T-cell (primary cell): ENCODE results near the gene PDCL2. TPM values are rescaled to one million over a fixed set of nuclear protein-coding genes. Genes with fewer than 3 reads are reported as not detected.
"Not testable (repeated sequence)": the region's sequence is repeated elsewhere in the genome, so short reads cannot be mapped to it uniquely, and the experiment has no call there.

Experiments used
- ATAC-seq, 4 experiments: fragments of 200-7000 bp in 3 of 4; fragments of 150-1000 bp in 1 of 4; cut with Tn5 transposase; replicated peaks in 1 of 4; 1 replicate in 3 of 4; 2 replicates in 1 of 4; pipeline ENCODE4 v1.10.0; 2021; ENCODE audit warnings: moderate library complexity in 3 of 4, mild to moderate bottlenecking in 2 of 4, moderate number of reproducible peaks in 1 of 4
- CTCF ChIA-PET, 2 donors: fragments of 300-600 bp; sonication (Branson Sonifier 250); formaldehyde crosslinking; loops; one replicate each; lab custom pipeline; 2022; ENCODE audit warnings: antibody characterized with exemption in 2 of 2; lab: Charles Lee
- POLR2A ChIA-PET, 2 donors: fragments of 300-600 bp; sonication (Branson Sonifier 250); formaldehyde crosslinking; loops; one replicate each; lab custom pipeline; 2022; ENCODE audit warnings: antibody characterized with exemption in 2 of 2; lab: Charles Lee
- DNase-seq, 35 experiments: peaks; one replicate each; pipeline versions ENCODE4 v3.0.0 to v3.0.0-alpha.2; 2013 to 2023
- H3K27ac ChIP-seq: one replicate; pipeline ENCODE4 v1.5.1; 2013; ENCODE audit warnings: low read length
- H3K27me3 ChIP-seq, 2 experiments: replicated peaks in 1 of 2; 1 replicate in 1 of 2; 2 replicates in 1 of 2; pipeline versions ENCODE4 v1.6.1 to v1.7.0; 2013; ENCODE audit warnings: low read length in 1 of 2, mixed read lengths in 1 of 2; ENCODE audit not compliant: control insufficient read depth in 2 of 2, insufficient read depth in 2 of 2; ENCODE audit errors: extremely low read depth in 1 of 2
- H3K36me3 ChIP-seq, 2 donors: 1 replicate in 1 of 2; 2 replicates in 1 of 2; pipeline versions ENCODE4 v1.6.1 to v1.7.0; 2013; ENCODE audit warnings: low read length in 1 of 2; ENCODE audit not compliant: control insufficient read depth in 2 of 2, insufficient read depth in 1 of 2; ENCODE audit errors: extremely low read depth in 1 of 2
- H3K4me1 ChIP-seq, 2 experiments: 1 replicate in 1 of 2; 2 replicates in 1 of 2; pipeline versions ENCODE4 v1.6.1 to v1.7.0; 2013; ENCODE audit warnings: low read length in 2 of 2, mixed read lengths in 1 of 2; ENCODE audit not compliant: insufficient read depth in 2 of 2, control insufficient read depth in 1 of 2; ENCODE audit errors: extremely low read depth in 1 of 2
- H3K4me3 ChIP-seq, 2 donors: 1 replicate in 1 of 2; 2 replicates in 1 of 2; pipeline versions ENCODE4 v1.5.1 to v1.7.0; 2013; ENCODE audit warnings: mild to moderate bottlenecking in 2 of 2, low read length in 1 of 2, moderate library complexity in 1 of 2; ENCODE audit not compliant: control insufficient read depth in 1 of 2; ENCODE audit errors: extremely low read depth in 1 of 2
- H3K9me3 ChIP-seq: 2 replicates; pipeline ENCODE4 v1.7.0; 2013
- H3K27ac Mint-ChIP-seq, 2 donors: one replicate each; pipeline ENCODE4 v1.8.0; 2020 to 2021; ENCODE audit warnings: mild to moderate bottlenecking in 2 of 2, mixed read lengths in 2 of 2
- H3K27me3 Mint-ChIP-seq, 2 donors: one replicate each; pipeline ENCODE4 v1.8.0; 2021 to 2022; ENCODE audit warnings: mixed read lengths in 2 of 2
- H3K36me3 Mint-ChIP-seq: one replicate; pipeline ENCODE4 v1.8.0; 2021; ENCODE audit warnings: mixed read lengths
- H3K4me1 Mint-ChIP-seq, 3 donors: one replicate each; pipeline ENCODE4 v1.8.0; 2020 to 2022; ENCODE audit warnings: mixed read lengths in 3 of 3, mild to moderate bottlenecking in 1 of 3
- H3K4me3 Mint-ChIP-seq, 3 donors: one replicate each; pipeline ENCODE4 v1.8.0; 2020 to 2022; ENCODE audit warnings: mild to moderate bottlenecking in 3 of 3, mixed read lengths in 3 of 3, moderate library complexity in 3 of 3
- H3K9me3 Mint-ChIP-seq, 3 donors: one replicate each; pipeline ENCODE4 v1.8.0; 2020 to 2022; ENCODE audit warnings: mixed read lengths in 3 of 3
- WGBS: methylation state at CpG from one replicate; pipeline ENCODE4 v1.1.5; 2013; ENCODE audit warnings: missing lambda C conversion rate; ENCODE audit not compliant: insufficient coverage; 5-methylcytosine and 5-hydroxymethylcytosine counted together
- total RNA-seq, 35 experiments: library from RNA in 6 of 35; stranded (reverse) in 6 of 35; fragments of 120-200 nt in 1 of 35; gene quantifications; one replicate each; pipeline versions ENCODE4 v1.2.1 to v1.2.4 and lab custom pipeline; 2013 to 2026

PDCL2 gene
- total RNA-seq, 5 donors from 2014 or later (not counting 1 experiment from before 2014, with no cell fraction given) = not detected

GRCh38 chr4:55608591-55608990 is 16.5 kb upstream of the PDCL2 start:
- no peaks in the 10 kb centered on the region for H3K4me1 ChIP-seq
- H3K36me3 ChIP-seq = no peaks in the 10 kb centered on the region
- Mint-ChIP-seq H3K4me3 (no peak overlapping the region), H3K4me1 (peaks cover 5 to 7% (median 7%) of the 10 kb centered on the region in 3 donors), H3K9me3 (no peaks in the 10 kb centered on the region), H3K27ac (no peak overlapping the region), H3K36me3 (no peaks in the 10 kb centered on the region), H3K27me3 (peaks cover 7 to 8% of the 10 kb centered on the region in 2 donors)
- no CpG with 5 or more reads among the region's 1 CpG for WGBS
- peaks cover 0 to 4% of the 10 kb centered on the region in 2 experiments for H3K27me3 ChIP-seq
- ChIA-PET POLR2A (no interaction called here), CTCF (interaction anchor here in 1 of 2 donors (0.7 kb wide), 1 partner anchor 58 kb away, joined by 4 read pairs; no protein-coding TSS in a partner anchor)
- no peak overlapping the region for H3K27ac ChIP-seq
- no peak for ATAC-seq
- H3K4me3 ChIP-seq = no peak overlapping the region
- DNase-seq = no peak
- H3K9me3 ChIP-seq = no peaks in the 10 kb centered on the region

GRCh38 chr4:55604996-55605395 is 13.0 kb upstream of the PDCL2 start:
- peaks cover 5 to 7% (median 7%) of the 10 kb centered on the region in 3 donors for H3K4me1 Mint-ChIP-seq
- H3K4me3 Mint-ChIP-seq = no peak overlapping the region
- H3K9me3 ChIP-seq = no peaks in the 10 kb centered on the region
- no peaks in the 10 kb centered on the region for H3K9me3 Mint-ChIP-seq
- H3K4me1 ChIP-seq = no peaks in the 10 kb centered on the region
- no peak overlapping the region for H3K4me3 ChIP-seq
- H3K36me3 Mint-ChIP-seq = no peaks in the 10 kb centered on the region
- no peak for DNase-seq
- peaks cover 0 to 6% of the 10 kb centered on the region in 2 experiments for H3K27me3 ChIP-seq
- no peak overlapping the region for H3K27ac Mint-ChIP-seq
- ATAC-seq = no peak
- no peak overlapping the region for H3K27ac ChIP-seq
- H3K36me3 ChIP-seq = no peaks in the 10 kb centered on the region
- 92% methylated on average over 5 of the region's 7 CpGs for WGBS
- H3K27me3 Mint-ChIP-seq = peaks cover 8% of the 10 kb centered on the region in 2 donors
- ChIA-PET POLR2A (no interaction called here), CTCF (no interaction called here)

GRCh38 chr4:55600640-55601039 is 8.6 kb upstream of the PDCL2 start:
- H3K27ac Mint-ChIP-seq = no peak overlapping the region

GRCh38 chr4:55598641-55599040 is 6.6 kb upstream of the PDCL2 start:
- Mint-ChIP-seq H3K36me3 (no peaks in the 10 kb centered on the region), H3K27me3 (peaks cover 2 to 3% of the 10 kb centered on the region in 2 donors), H3K4me3 (no peak overlapping the region), H3K27ac (no peak overlapping the region), H3K4me1 (no peaks in the 10 kb centered on the region), H3K9me3 (peaks cover 0 to 4% (median 0%) of the 10 kb centered on the region in 3 donors)
- DNase-seq = no peak
- Histone ChIP-seq H3K4me3 (no peak overlapping the region), H3K9me3 (no peaks in the 10 kb centered on the region), H3K4me1 (no peaks in the 10 kb centered on the region), H3K27ac (no peak overlapping the region), H3K36me3 (no peaks in the 10 kb centered on the region), H3K27me3 (peaks cover 0 to 2% of the 10 kb centered on the region in 2 experiments)
- no peak for ATAC-seq
- ChIA-PET POLR2A (interaction anchor here in 1 of 2 donors (0.6 kb wide), 1 partner anchor 38 kb away, joined by 7 read pairs; no protein-coding TSS in a partner anchor), CTCF (interaction anchor here in 1 of 2 donors (0.5 kb wide), 1 partner anchor 236 kb away, joined by 6 read pairs; no protein-coding TSS in a partner anchor)
- WGBS = no CpG with 5 or more reads among the region's 2 CpGs

More at GRCh38 chr4:55600640-55601039, 8.6 kb upstream of the PDCL2 start:
- H3K9me3 ChIP-seq = no peaks in the 10 kb centered on the region
- ChIA-PET CTCF (no interaction called here), POLR2A (no interaction called here)
- H3K9me3 Mint-ChIP-seq = peaks cover 0 to 4% (median 0%) of the 10 kb centered on the region in 3 donors
- H3K27ac ChIP-seq = no peak overlapping the region
- H3K27me3 ChIP-seq = peaks cover 0 to 6% of the 10 kb centered on the region in 2 experiments
- no peaks in the 10 kb centered on the region for H3K36me3 ChIP-seq
- no peaks in the 10 kb centered on the region for H3K4me1 Mint-ChIP-seq
- ATAC-seq = no peak
- no peak overlapping the region for H3K4me3 ChIP-seq
- no peak overlapping the region for H3K4me3 Mint-ChIP-seq
- no peaks in the 10 kb centered on the region for H3K4me1 ChIP-seq
- H3K36me3 Mint-ChIP-seq = no peaks in the 10 kb centered on the region
- H3K27me3 Mint-ChIP-seq = peaks cover 8 to 11% of the 10 kb centered on the region in 2 donors
- DNase-seq = no peak

GRCh38 chr4:55588160-55588559 is 3.9 kb downstream of the PDCL2 start:
- H3K27me3 Mint-ChIP-seq = peaks cover 17 to 19% of the 10 kb centered on the region in 2 donors
- H3K36me3 ChIP-seq = no peaks in the 10 kb centered on the region
- ChIA-PET POLR2A (no interaction called here), CTCF (interaction anchor here in 1 of 2 donors (0.6 kb wide), 1 partner anchor 1319 kb away, joined by 4 read pairs; the partner anchor contains the start of gene REST)
- H3K9me3 Mint-ChIP-seq = peaks cover 5 to 13% (median 6%) of the 10 kb centered on the region in 3 donors
- peaks cover 0 to 9% of the 10 kb centered on the region in 2 experiments for H3K27me3 ChIP-seq
- H3K4me3 Mint-ChIP-seq = no peak overlapping the region
- H3K4me3 ChIP-seq = no peak overlapping the region
- H3K36me3 Mint-ChIP-seq = peaks cover 2% of the 10 kb centered on the region
- H3K4me1 ChIP-seq = no peaks in the 10 kb centered on the region
- H3K27ac ChIP-seq = no peak overlapping the region
- no peak for ATAC-seq
- no peaks in the 10 kb centered on the region for H3K9me3 ChIP-seq
- no peaks in the 10 kb centered on the region for H3K4me1 Mint-ChIP-seq
- DNase-seq = no peak
- 86% methylated on average over 2 of the region's 2 CpGs for WGBS
- H3K27ac Mint-ChIP-seq = no peak overlapping the region

- WGBS = no CpG with 5 or more reads among the region's 2 CpGs
- H3K4me3 Mint-ChIP-seq, CTCF ChIA-PET: not testable (repeated sequence)
Observed at GRCh38 chr4:55582773-55583172, 9.3 kb downstream of the PDCL2 start.

More at GRCh38 chr4:55582773-55583172, 9.3 kb downstream of the PDCL2 start:
- H3K9me3 ChIP-seq, H3K27me3 ChIP-seq, H3K27ac ChIP-seq, H3K36me3 ChIP-seq, H3K36me3 Mint-ChIP-seq, DNase-seq, H3K4me1 ChIP-seq, H3K4me3 ChIP-seq, ATAC-seq, POLR2A ChIA-PET, H3K4me1 Mint-ChIP-seq, H3K27ac Mint-ChIP-seq: not testable (repeated sequence)
- H3K9me3 Mint-ChIP-seq = peaks cover 7 to 11% (median 8%) of the 10 kb centered on the region in 3 donors
- H3K27me3 Mint-ChIP-seq = peaks cover 9 to 10% of the 10 kb centered on the region in 2 donors
